ENCODE measurements around the gene CHST6.

DNA sequence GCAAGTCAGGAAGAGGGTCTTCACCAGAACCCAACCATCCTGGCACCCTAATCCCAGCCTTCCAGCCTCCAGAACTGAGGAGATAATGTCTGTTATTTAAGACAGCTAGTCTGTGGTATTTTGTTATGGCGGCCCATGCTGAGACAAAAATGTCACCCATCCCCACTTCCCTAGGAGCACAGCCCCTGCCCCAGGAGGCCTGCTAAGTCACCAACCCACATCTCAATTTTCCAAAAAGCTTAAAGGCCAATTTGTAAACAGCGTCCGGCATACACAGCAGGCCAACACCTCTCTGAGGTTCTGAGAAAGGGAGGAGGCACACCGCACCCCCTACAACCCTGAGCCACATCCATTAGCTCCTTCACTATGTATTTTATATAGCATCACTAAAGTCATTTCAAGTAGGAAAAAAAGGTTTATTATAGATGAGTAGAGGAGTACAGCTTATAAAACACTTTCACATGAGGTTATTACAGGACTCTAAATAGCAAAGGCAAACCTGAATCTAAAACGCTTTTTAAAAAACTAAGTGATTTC lies 37.7 kb downstream of the CHST6 start:
- TF ChIP-seq POLR2A (IDR thresholded peaks at IDR 0.05; ENCODE audit: control extremely low read depth in 1 of 2, low read depth in 2 of 2, low read length in 2 of 2), result no peak
- no peak for TF ChIP-seq BRCA1 (IDR thresholded peaks at IDR 0.05; ENCODE audit: low read depth, low read length)
- no peak for TF ChIP-seq SP2 (IDR thresholded peaks at IDR 0.05; ENCODE audit: low read length)
- TF ChIP-seq SIN3A (conservative IDR thresholded peaks at IDR 0.05 in 1 of 2, IDR thresholded peaks at IDR 0.05 in 1 of 2; ENCODE audit: low read depth in 1 of 2, low read length in 2 of 2), result no peak
- no peak for TF ChIP-seq TAF1 (IDR thresholded peaks at IDR 0.05; ENCODE audit: low read depth, low read length)
- TF ChIP-seq, protein P1, sequence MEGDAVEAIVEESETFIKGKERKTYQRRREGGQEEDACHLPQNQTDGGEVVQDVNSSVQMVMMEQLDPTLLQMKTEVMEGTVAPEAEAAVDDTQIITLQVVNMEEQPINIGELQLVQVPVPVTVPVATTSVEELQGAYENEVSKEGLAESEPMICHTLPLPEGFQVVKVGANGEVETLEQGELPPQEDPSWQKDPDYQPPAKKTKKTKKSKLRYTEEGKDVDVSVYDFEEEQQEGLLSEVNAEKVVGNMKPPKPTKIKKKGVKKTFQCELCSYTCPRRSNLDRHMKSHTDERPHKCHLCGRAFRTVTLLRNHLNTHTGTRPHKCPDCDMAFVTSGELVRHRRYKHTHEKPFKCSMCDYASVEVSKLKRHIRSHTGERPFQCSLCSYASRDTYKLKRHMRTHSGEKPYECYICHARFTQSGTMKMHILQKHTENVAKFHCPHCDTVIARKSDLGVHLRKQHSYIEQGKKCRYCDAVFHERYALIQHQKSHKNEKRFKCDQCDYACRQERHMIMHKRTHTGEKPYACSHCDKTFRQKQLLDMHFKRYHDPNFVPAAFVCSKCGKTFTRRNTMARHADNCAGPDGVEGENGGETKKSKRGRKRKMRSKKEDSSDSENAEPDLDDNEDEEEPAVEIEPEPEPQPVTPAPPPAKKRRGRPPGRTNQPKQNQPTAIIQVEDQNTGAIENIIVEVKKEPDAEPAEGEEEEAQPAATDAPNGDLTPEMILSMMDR (IDR thresholded peaks at IDR 0.05; ENCODE audit: control extremely low read depth in 1 of 3, insufficient read depth in 1 of 3, low read depth in 1 of 3, low read length in 3 of 3), result no peak
- TF ChIP-seq POLR2AphosphoS5 (IDR thresholded peaks at IDR 0.05; ENCODE audit: low read depth, low read length), result no peak
